Measurements from ENCODE around the gene AP5B1. TPM values are rescaled to one million over a fixed set of nuclear protein-coding genes. Genes with fewer than 3 reads are reported as not detected.

The AP5B1 gene
- total RNA-seq, 1 experiment from 2014 or later, result 9.4 TPM

DNA sequence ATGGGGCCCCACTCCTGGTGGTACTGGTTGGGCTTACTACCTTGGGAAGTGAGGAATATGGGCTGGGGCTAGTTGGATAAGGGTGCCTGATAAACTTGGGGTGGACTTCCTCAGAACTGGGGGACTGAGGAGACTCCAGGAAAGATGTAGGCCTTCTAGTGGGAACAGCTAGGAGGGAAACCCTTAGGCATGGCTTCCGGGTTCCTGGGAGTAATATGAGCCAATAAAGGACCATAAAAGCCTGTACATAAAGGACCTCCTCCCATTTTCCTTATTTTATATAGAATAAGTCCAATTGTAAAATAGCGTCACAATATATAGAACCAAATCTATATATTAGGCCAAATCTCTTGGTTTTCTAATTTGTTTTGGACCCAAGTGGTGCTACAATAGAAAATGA is 41.8 kb downstream of the AP5B1 start:
- no peak overlapping the region for H4K8ac ChIP-seq (replicated peaks; ENCODE audit: insufficient read length, low read depth, low read length)
- no peak overlapping the region for H2BK15ac ChIP-seq (ENCODE audit: low read depth, low read length)
- Mint-ChIP-seq H3K4me1 (no peaks in the 10 kb centered on the region), H3K4me3 (no peak overlapping the region), H3K9me3 (peaks cover 37 to 48% of the 10 kb centered on the region in 2 experiments), H3K27me3 (ENCODE audit: low read depth) (peaks cover 36% of the 10 kb centered on the region), H3K27ac (no peak overlapping the region), H3K36me3 (ENCODE audit: insufficient read depth in 1 of 3, low read depth in 3 of 3) (no peaks in the 10 kb centered on the region)
- no peak overlapping the region for H2BK12ac ChIP-seq (ENCODE audit: insufficient read length, low read depth, low read length)
- H4K5ac ChIP-seq (ENCODE audit: insufficient read length, low read depth, low read length), result no peak overlapping the region
- DNase-seq, result no peak
- TF ChIP-seq, protein P1, sequence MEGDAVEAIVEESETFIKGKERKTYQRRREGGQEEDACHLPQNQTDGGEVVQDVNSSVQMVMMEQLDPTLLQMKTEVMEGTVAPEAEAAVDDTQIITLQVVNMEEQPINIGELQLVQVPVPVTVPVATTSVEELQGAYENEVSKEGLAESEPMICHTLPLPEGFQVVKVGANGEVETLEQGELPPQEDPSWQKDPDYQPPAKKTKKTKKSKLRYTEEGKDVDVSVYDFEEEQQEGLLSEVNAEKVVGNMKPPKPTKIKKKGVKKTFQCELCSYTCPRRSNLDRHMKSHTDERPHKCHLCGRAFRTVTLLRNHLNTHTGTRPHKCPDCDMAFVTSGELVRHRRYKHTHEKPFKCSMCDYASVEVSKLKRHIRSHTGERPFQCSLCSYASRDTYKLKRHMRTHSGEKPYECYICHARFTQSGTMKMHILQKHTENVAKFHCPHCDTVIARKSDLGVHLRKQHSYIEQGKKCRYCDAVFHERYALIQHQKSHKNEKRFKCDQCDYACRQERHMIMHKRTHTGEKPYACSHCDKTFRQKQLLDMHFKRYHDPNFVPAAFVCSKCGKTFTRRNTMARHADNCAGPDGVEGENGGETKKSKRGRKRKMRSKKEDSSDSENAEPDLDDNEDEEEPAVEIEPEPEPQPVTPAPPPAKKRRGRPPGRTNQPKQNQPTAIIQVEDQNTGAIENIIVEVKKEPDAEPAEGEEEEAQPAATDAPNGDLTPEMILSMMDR (conservative IDR thresholded peaks at IDR 0.05), result no peak
- H3K56ac ChIP-seq (ENCODE audit: insufficient read length, low read depth, low read length), result no peak overlapping the region
- H2BK120ac ChIP-seq (ENCODE audit: low read depth, low read length, poor library complexity, severe bottlenecking), result no peak overlapping the region
- H3K4ac ChIP-seq (ENCODE audit: low read depth, low read length), result no peak overlapping the region
- H4K20me1 ChIP-seq (ENCODE audit: control insufficient read depth, insufficient read depth, insufficient read length), result no peaks in the 10 kb centered on the region
- no peak overlapping the region for H3K14ac ChIP-seq (ENCODE audit: insufficient read depth, low read length)
- H3K79me1 ChIP-seq (ENCODE audit: insufficient read depth, low read depth, low read length, poor library complexity, severe bottlenecking), result no peaks in the 10 kb centered on the region
- H3K79me2 ChIP-seq (ENCODE audit: insufficient read depth, low read length), result no peaks in the 10 kb centered on the region
- H2AK5ac ChIP-seq (ENCODE audit: insufficient read length, low read length), result no peak overlapping the region
- H3K23me2 ChIP-seq (ENCODE audit: insufficient read length, low read depth, low read length, poor library complexity, severe bottlenecking), result no peaks in the 10 kb centered on the region
- H4K91ac ChIP-seq (ENCODE audit: insufficient read length, low read depth, low read length), result no peak overlapping the region
- no peak overlapping the region for H2BK20ac ChIP-seq (ENCODE audit: low read depth, low read length, poor library complexity, severe bottlenecking)
- H2BK5ac ChIP-seq (ENCODE audit: insufficient read length, low read length), result no peak overlapping the region
- no peak overlapping the region for H3K4me2 ChIP-seq (ENCODE audit: insufficient read depth, insufficient read length, low read length)
- no peak overlapping the region for H3T11ph ChIP-seq (ENCODE audit: low read length)
- no peak overlapping the region for H2AFZ ChIP-seq (ENCODE audit: low read length)
- H3K9me3 ChIP-seq (ENCODE audit: control insufficient read depth, low read depth, low read length), result peaks cover 4% of the 10 kb centered on the region
- no CpG with 5 or more reads among the region's 2 CpGs for WGBS (ENCODE audit: extremely low coverage, insufficient read length, low lambda C conversion rate)
- no peak overlapping the region for H3K9ac ChIP-seq (ENCODE audit: extremely low read depth, insufficient read length, low read length)
- no peak overlapping the region for H3K18ac ChIP-seq (ENCODE audit: insufficient read length, low read depth, low read length)
- no peaks in the 10 kb centered on the region for H3K27me3 ChIP-seq (ENCODE audit: insufficient read depth, low read length)
- no peaks in the 10 kb centered on the region for H3K4me1 ChIP-seq (ENCODE audit: insufficient read depth, low read length)
- no peak overlapping the region for H3K23ac ChIP-seq (ENCODE audit: insufficient read length, low read depth, low read length)
- no peak overlapping the region for H3K27ac ChIP-seq (ENCODE audit: insufficient read length, low read depth, low read length)
